Esophagus (tissue), 2 donors: ENCODE measurements around the gene IL4. TPM values are rescaled to one million over a fixed set of nuclear protein-coding genes. Genes with fewer than 3 reads are reported as not detected.
A peak's percentile ranks its signal among the peaks of the same experiment; 100 is the strongest.

Experiments
- H3K27ac ChIP-seq, 2 donors: one replicate each; pipeline ENCODE4 v1.5.1; 2013; ENCODE audit warnings: low read depth in 2 of 2, mild to moderate bottlenecking in 2 of 2, inconsistent platforms in 1 of 2, low read length in 1 of 2, moderate library complexity in 1 of 2
- H3K27me3 ChIP-seq, 2 donors: one replicate each; pipeline ENCODE4 v1.6.1; 2013; ENCODE audit warnings: low read length in 2 of 2, control low read depth in 1 of 2, mild to moderate bottlenecking in 1 of 2; ENCODE audit not compliant: insufficient read depth in 2 of 2, control insufficient read depth in 1 of 2
- H3K36me3 ChIP-seq, 2 donors: one replicate each; pipeline ENCODE4 v1.6.1; 2013; ENCODE audit warnings: low read length in 1 of 2; ENCODE audit not compliant: control insufficient read depth in 2 of 2, insufficient read depth in 2 of 2
- H3K4me1 ChIP-seq, 2 donors: one replicate each; pipeline ENCODE4 v1.6.1; 2013; ENCODE audit warnings: low read length in 1 of 2; ENCODE audit not compliant: control insufficient read depth in 2 of 2, insufficient read depth in 2 of 2
- H3K4me3 ChIP-seq, 2 donors: one replicate each; pipeline ENCODE4 v1.5.1; 2013; ENCODE audit warnings: low read length in 2 of 2, mild to moderate bottlenecking in 2 of 2, low read depth in 1 of 2, moderate library complexity in 1 of 2
- H3K9me3 ChIP-seq, 2 donors: one replicate each; pipeline ENCODE4 v1.6.1; 2013; ENCODE audit warnings: mild to moderate bottlenecking in 2 of 2, low read depth in 1 of 2, low read length in 1 of 2, moderate library complexity in 1 of 2; ENCODE audit not compliant: control insufficient read depth in 2 of 2, insufficient read depth in 1 of 2
- WGBS, 2 donors: extraction: QIAGEN DNeasy Blood & Tissue Kit; methylation state at CpG; one replicate each; pipeline ENCODE4 v1.1.7; 2013; 5-methylcytosine and 5-hydroxymethylcytosine counted together
- polyA plus RNA-seq, 2 donors: library from polyadenylated mRNA; stranded (reverse); fragments of 200-250 nt; gene quantifications; one replicate each; pipeline ENCODE4 v1.2.3, GENCODE V29; 2013
- donor health status: healthy with polysubstance abuse.
- donor health status: Bipolar disorder and iron deficiency.

IL4 gene
- polyA plus RNA-seq, 2 donors = not detected

DNA sequence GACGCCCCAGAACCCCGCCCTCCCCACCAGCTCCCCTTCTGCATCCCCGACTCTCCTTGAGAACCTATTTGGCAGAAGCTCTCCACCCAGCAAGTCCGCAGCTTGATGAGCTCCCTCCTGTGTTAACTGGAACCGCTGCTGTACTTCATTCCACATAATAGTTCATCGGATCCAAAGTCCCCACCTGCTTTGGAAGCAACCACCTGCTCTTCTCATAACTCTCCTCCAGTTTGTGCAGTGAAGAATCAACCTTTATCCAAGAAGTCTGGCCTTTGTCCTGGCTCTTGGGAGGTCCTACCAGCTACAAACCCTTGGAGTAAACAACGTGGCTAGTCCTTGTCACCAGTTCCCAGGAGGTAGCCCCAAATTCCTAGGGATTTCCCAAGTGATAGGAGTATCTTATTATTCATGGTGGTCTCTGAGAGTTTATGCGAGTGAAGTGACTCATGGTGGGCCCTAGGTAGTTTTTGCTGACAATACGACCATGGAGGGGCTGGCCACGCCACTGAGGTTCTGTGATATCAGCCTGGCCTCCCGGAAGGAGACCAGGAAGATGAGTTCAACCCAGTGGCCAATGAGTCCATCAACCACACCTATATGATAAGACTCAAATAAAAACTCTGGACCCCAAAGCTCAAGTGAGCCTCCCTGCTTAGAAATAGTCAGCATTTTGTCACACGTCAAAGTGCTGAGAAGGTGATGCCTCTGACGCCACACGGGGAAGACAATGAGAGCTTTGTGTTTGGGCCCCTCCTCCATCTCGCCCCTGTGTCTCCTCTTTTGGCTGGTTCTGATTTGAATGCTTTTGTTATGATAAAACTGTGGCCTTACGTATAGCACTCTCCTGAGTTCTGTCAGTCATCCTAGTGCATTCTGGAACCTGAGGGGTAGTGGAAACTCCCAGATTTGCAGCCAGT, 3.6 kb upstream of the IL4 start:
- H3K9me3 ChIP-seq = no peaks in the 10 kb centered on the region
- no peaks in the 10 kb centered on the region for H3K27me3 ChIP-seq
- WGBS, 2 donors = 86 to 89% methylated on average over 16 of the region's 16 CpGs
- H3K4me1 ChIP-seq = peaks cover 0 to 5% of the 10 kb centered on the region in 2 donors
- no peaks in the 10 kb centered on the region for H3K36me3 ChIP-seq
- no peak overlapping the region for H3K27ac ChIP-seq
- H3K4me3 ChIP-seq = no peak overlapping the region

DNA sequence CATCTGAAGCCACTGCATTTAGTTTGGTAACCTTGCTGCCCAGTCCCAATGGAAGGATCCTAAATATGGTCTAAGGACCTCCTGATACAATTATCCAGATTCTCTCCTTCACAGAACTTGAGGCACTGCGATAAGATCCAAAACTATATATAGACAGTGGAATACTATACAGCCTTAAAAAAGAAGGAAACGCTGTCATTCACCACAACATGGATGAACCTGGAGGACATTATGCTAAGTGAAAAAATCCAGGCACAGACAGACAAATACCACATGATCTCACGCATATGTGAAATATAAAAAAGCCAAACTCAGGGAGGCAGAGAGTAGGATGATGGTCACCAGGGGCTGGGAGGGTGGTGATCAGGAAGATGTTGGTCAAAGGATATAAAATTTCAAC, 2.8 kb upstream of the IL4 start:
- WGBS, 2 donors = 94 to 97% methylated on average over 3 of the region's 3 CpGs
- no peaks in the 10 kb centered on the region for H3K9me3 ChIP-seq
- no peaks in the 10 kb centered on the region for H3K36me3 ChIP-seq
- peaks cover 0 to 5% of the 10 kb centered on the region in 2 donors for H3K4me1 ChIP-seq
- no peaks in the 10 kb centered on the region for H3K27me3 ChIP-seq
- no peak overlapping the region for H3K27ac ChIP-seq
- no peak overlapping the region for H3K4me3 ChIP-seq

DNA sequence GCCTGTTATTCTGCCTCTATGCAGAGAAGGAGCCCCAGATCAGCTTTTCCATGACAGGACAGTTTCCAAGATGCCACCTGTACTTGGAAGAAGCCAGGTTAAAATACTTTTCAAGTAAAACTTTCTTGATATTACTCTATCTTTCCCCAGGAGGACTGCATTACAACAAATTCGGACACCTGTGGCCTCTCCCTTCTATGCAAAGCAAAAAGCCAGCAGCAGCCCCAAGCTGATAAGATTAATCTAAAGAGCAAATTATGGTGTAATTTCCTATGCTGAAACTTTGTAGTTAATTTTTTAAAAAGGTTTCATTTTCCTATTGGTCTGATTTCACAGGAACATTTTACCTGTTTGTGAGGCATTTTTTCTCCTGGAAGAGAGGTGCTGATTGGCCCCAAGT, 301 bp upstream of the IL4 start:
- no peaks in the 10 kb centered on the region for H3K9me3 ChIP-seq
- no peaks in the 10 kb centered on the region for H3K36me3 ChIP-seq
- H3K4me3 ChIP-seq = no peak overlapping the region
- H3K27me3 ChIP-seq = no peaks in the 10 kb centered on the region
- H3K27ac ChIP-seq = no peak overlapping the region
- peaks cover 0 to 5% of the 10 kb centered on the region in 2 donors for H3K4me1 ChIP-seq
- WGBS, 2 donors = 64 to 90% methylated on average over 1 of the region's 1 CpG

DNA sequence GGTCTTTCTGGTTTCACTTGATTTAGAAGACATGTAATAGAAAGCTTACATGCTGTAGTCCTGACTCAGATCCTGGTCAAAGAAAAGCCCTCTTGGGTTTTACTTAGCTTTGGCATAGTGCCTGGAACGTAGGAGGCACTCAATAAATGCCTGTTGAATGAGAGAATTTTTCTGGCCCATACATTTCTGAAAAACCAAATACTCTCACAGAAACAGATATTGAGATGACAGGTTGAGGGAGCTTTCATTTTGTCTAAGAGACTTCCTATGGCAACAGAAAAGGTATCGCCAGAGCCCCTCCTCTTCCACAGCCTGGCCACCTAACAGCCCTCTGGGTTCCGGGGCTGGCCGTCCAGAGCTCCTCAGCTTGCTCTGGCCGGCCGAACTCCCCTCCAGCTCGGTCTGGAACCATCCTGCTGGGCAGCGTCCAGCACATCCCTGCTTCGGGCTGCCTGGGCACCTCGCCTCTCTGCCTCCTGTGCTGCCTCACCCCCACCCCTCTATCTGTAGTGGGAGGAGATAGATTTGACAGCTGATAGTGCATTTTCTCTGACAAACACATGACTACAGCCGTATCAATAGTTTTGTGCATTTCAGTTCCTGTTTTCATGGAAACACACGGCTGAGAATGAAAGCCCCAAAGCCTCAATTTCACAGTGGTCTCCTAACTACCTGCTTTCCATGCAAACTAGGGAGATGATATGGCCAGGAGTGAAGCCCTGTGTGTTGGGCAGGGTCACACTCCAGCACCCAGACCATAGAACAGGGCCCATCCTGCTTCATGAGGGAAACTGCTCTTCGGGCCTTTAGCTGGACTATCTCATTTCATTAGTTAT, 1.1 kb downstream of the IL4 start:
- WGBS, 2 donors = 58 to 62% methylated on average over 13 of the region's 13 CpGs
- Histone ChIP-seq H3K27me3 (no peaks in the 10 kb centered on the region), H3K4me1 (peaks cover 0 to 5% of the 10 kb centered on the region in 2 donors), H3K9me3 (no peaks in the 10 kb centered on the region), H3K4me3 (no peak overlapping the region), H3K36me3 (no peaks in the 10 kb centered on the region), H3K27ac (peak overlapping the region in 1 of 2 donors; percentile 22)

DNA sequence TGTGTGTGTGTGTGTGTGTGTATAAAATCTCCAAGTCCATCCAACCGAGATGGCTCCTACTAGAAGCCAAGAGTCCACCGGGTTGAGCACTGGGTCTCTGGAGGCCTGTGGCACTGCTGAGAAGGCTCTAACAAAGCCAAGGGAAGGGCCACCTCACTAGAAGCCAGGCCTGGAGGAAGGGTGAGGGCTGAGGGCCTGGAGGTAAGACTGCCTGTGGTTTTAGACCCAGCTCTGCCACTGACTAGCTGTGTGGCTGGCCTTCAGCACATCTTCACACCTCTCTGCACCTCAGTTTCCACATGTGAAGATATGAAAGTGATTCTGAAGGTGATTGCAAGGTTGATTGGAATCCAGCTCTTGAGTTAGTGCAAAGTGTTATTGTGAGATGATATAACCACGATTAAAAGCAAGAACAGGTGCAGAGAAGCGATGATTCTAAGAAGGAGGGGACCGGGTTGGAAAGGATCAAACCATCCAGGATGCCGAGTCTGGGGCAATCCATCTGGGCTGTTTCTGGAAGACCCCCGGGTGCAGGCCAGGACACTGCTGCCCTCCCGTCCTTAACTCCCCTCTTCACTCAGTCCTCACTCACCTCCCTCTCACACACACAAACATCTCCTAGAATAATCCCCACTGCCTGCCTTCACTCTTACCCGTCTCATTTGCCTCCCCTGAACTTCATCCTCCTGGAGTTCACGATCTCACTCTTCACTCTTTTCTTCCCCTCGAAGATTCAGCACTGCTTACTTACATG, 2.3 kb downstream of the IL4 start:
- no peaks in the 10 kb centered on the region for H3K9me3 ChIP-seq
- no peaks in the 10 kb centered on the region for H3K27me3 ChIP-seq
- peaks cover 0 to 5% of the 10 kb centered on the region in 2 donors for H3K4me1 ChIP-seq
- no peak overlapping the region for H3K4me3 ChIP-seq
- 91 to 94% methylated on average over 11 of the region's 11 CpGs for WGBS, 2 donors
- H3K27ac ChIP-seq = no peak overlapping the region
- no peaks in the 10 kb centered on the region for H3K36me3 ChIP-seq

DNA sequence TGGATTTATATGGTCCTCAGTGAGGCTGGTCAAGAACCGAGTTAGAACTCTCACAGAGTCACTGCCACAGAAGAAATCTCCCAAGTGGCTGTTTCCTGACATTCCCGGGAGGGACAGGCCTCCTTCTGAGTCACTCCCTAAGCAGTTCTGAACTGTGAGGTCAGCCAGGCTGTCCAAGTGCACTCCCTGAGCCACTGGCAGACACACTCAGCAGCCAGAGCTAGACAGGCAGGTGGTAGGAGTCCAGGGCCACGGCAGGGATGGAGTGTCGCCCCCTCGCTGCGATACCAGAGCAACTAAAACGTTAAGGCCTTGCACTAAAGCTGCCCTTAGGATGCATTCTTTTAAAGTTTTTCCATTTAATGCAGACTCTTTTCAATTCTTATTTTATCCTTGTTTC, 3.4 kb downstream of the IL4 start:
- Histone ChIP-seq H3K9me3 (no peaks in the 10 kb centered on the region), H3K4me3 (no peak overlapping the region), H3K4me1 (peaks cover 0 to 5% of the 10 kb centered on the region in 2 donors), H3K27me3 (no peaks in the 10 kb centered on the region), H3K36me3 (no peaks in the 10 kb centered on the region), H3K27ac (no peak overlapping the region)
- 53% methylated on average over 7 of the region's 7 CpGs for WGBS, 2 donors

DNA sequence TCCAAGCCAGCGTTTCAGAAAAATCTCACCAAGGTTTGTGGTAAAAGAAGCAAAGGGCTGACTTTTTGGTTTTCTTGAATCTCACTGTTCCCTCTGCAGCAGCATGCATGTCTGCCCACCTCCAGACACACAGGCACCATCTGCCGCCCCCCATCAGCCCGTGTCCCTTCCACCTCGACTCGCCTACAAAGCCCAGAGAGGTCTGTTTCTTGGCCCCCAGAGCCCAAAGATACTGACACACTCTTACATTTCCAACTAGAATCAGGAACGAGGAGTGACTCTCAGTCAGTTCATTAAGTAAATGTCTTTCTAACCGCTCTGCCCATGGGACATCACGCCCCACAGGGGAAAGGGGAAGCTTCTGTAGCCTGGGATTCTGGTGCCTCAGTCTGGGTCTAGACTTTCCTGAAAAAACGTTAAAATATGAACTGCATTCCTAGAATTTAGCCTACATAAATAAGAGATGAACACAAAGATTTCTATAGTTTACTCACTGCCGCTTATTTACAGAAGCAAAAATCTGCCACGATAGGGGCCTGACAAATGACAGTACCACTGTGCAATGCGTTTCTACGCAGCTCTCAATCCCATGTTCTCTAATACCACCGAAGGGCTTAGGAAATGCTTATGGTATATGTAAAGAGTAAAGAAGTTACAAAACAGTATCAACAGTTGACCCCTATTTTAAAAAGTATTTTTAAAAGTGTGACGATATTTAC, 4.1 kb downstream of the IL4 start:
- peaks cover 0 to 5% of the 10 kb centered on the region in 2 donors for H3K4me1 ChIP-seq
- no peaks in the 10 kb centered on the region for H3K9me3 ChIP-seq
- WGBS, 2 donors = 90 to 91% methylated on average over 15 of the region's 15 CpGs
- no peak overlapping the region for H3K4me3 ChIP-seq
- H3K27ac ChIP-seq = no peak overlapping the region
- H3K27me3 ChIP-seq = no peaks in the 10 kb centered on the region
- no peaks in the 10 kb centered on the region for H3K36me3 ChIP-seq

DNA sequence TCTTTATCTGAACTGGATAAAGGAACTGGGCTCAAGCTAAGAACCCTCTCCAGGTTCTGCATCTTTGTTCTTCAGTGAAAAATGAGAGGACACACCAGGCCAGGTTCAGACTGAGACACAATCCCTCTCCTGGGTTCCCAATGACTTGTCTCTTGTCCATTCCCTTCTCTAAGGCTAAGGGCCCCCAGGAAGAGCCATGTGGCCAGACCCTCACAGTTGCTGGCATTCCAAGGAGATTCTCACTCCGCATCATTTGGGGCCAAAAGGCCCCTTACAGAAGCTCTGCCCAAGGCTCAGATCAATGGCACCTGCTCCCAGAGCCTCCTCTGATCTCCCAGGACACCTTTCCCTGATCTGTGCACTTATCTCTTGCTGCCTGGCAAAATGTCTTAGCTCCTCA, 4.9 kb downstream of the IL4 start:
- Histone ChIP-seq H3K4me3 (no peak overlapping the region), H3K9me3 (no peaks in the 10 kb centered on the region), H3K4me1 (peaks cover 0 to 5% of the 10 kb centered on the region in 2 donors), H3K27ac (no peak overlapping the region), H3K36me3 (no peaks in the 10 kb centered on the region), H3K27me3 (no peaks in the 10 kb centered on the region)
- WGBS, 2 donors = 94 to 100% methylated on average over 1 of the region's 1 CpG

DNA sequence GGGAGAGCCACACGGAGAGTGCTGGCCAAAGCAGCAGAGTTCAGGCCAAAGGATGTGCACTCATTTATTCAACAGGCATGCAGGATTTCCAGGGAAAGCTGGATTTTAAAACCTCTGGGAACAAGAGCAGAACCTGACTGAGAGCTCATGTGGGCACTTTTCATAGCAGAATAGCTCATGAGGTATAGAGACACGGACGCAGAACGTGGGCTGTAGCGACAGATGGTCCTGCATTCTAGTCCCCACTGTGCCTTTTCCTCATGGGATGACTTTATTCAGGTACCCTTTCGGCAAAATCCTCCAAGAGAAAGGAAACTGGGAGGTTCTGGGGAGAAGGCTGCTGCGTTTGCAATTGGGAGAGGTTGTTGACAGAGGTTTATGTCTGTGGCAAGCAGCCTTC, 5.4 kb downstream of the IL4 start:
- H3K9me3 ChIP-seq = no peaks in the 10 kb centered on the region
- 92 to 94% methylated on average over 7 of the region's 7 CpGs for WGBS, 2 donors
- peaks cover 0 to 2% of the 10 kb centered on the region in 2 donors for H3K4me1 ChIP-seq
- no peaks in the 10 kb centered on the region for H3K27me3 ChIP-seq
- no peak overlapping the region for H3K4me3 ChIP-seq
- no peaks in the 10 kb centered on the region for H3K36me3 ChIP-seq
- no peak overlapping the region for H3K27ac ChIP-seq
